ENCODE data around the gene PAAF1.
"Not testable (repeated sequence)": the region's sequence is repeated elsewhere in the genome, so short reads cannot be mapped to it uniquely, and the experiment has no call there.

The PAAF1 gene

DNA sequence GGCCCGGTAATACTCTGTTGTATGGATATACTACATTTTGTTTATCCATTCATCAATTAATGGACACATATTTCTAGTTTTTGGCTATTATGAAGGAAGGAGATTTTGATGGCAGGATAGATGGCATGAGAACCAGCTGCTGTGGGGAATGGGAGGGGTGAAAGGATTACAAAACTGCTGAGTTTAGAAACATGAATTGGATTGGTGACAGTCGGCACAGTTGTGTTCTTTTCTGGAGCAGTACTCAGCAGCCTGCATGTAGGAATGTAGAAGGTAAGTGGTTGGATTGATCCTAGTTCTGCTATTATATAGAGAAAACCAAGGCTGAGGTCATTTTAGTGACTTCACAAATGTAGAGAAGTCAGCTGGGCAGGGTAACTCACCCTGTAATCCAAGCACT is 7.1 kb downstream of the PAAF1 start:
- DNase-seq (ENCODE audit: low spot score), result no peak

DNA sequence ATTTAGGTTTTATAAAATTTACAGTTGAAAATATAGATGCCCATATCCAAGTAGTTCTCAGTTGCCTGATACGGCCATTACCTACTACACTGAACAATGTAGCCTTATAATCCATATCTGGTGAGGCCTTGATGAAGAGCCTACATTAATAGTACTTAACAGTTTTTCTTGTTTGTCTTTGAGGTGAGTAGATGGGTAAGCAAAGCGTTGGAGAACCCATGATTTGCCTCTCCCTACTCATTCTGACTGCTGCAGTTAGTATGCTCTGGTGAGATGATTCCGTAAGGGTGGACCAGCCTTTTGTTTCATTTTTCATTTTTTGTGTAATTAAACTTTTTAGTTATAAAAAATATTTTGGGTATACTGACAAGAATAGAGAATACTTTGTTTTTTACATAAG is 11.4 kb downstream of the PAAF1 start:
- no peak for DNase-seq (ENCODE audit: low spot score)

- no peak for DNase-seq (ENCODE audit: low spot score)
These were observed 12.2 kb downstream of the PAAF1 start for GRCh38 chr11:73889019-73889418.

DNA sequence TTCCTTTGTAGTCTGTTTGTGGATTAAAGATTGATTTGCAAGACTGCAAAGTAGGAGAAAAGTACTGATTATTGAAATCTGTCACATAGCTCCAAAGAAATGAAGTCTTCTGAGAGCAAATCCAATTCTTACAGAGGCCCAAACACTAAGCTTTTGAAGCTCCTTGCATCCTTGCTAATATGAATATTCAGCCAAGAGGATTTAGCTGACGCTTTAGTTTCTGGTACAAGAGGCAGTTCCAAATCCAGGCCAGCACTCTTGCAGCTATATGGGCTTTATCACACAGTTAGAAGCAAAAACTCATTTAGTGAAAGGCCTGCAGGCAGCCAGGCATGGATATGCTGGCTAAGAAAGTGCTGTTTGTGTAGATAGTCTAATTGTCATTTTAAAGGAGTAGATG is 12.7 kb downstream of the PAAF1 start:
- DNase-seq (ENCODE audit: low spot score), result no peak

DNA sequence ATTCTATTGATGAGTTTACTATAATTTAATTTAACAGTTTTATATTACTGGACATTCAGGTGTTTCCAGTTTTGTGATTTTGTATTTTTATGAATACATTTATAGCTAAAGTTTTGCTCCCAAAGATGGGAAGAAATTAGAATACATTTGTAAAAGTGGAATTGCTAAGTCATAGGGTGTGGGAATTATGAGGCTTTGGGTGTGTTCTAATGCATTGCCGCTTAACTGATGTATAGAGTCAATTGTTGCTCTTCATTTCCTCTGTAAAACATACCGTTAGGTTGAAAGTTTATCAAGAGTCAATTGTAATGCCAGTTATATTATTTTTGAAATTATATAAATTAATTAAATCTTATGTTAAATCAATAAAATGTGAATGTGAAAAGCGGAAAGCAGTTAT is 16.2 kb downstream of the PAAF1 start:
- no peak for DNase-seq (ENCODE audit: low spot score)

DNA sequence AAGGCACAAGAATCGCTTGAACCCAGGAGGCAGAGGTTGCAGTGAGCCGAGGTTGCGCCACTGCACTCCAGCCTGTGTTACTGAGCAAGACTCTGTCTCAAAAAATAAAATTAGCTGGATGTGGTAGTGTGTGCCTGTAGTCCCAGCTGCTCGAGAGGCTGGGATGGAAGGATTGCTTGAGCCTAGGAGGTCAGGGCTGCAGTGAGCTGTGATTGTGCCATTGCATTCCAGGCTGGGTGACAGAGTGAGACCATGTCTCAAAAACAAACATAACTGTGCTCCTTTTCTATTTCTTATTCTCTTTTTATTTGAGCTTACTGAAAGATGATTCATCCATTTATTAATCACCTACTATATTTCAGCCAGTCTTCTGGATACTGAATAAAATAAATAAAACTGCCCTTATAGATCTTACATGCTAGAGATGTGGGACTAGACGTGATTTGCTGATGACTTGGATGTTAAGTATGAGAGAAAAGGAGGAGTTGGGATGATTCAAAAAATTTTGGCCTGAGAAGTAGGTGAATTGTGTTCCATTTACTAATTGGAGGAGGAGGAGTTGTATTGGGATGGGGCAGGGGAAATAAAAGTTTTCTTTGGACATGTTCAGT is 18.0 kb downstream of the PAAF1 start:
- no peak for DNase-seq (ENCODE audit: low spot score)

DNA sequence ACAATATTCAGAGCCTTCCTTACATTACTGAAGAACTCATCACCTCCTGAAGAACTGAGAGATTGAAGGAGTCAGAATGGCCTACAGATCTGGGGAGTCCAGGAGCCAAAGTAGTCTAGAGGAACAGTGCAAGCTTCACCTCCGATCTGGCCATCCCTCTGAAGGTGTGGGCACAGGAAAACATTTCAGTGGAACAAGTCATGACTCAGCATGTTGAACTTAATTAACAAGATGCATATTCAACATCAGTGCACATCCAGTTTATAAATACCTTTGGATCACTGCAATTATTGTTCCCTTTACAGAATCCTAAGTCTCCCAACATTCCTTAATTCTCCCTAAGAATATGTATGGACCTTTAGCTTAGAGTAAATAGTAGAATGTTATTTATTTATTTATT is 25.5 kb downstream of the PAAF1 start:
- no peak for DNase-seq (ENCODE audit: low spot score)

DNA sequence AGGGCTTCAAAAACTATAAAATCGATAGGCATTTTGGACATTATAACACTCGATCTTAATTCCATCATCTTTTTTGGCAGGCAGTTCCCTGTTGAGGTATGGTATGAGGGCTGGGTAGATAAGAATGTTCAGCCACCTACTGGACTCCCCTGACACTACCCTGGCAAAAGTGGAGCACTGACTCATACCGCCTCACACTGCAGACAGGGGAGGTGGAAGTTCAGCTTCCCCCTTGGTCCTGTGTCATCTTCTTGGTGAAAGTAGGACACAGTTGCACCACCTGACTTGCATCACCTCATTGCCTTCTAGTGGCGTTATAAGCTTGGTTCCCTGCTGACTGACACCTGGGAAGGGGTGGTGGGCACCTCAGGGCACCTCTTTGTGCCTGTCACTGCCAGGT is 30.4 kb downstream of the PAAF1 start:
- DNase-seq (ENCODE audit: low spot score), result peak; percentile 1

DNA sequence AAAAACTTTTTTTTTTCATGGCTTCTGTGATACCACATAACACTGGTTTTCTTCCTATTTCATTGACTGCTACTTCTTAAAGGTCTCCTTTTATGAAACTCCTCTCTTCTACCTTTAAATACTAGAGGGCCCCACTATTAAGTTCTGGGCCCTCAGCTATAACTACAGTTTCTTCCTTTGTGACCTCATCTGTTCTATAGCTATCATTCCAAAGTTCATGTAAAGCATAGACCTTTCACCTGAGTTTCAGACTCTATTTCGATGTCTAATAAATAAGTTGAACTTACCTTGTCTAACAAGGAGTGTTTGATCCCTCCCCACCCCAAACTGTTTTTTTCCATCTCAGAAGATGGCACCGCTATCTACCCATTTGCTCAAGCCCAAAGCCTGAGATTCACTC is 35.2 kb downstream of the PAAF1 start:
- no peak for DNase-seq (ENCODE audit: low spot score)

GRCh38 chr11:73913472-73913871 is 36.7 kb downstream of the PAAF1 start:
- DNase-seq (ENCODE audit: low spot score), result no peak

DNA sequence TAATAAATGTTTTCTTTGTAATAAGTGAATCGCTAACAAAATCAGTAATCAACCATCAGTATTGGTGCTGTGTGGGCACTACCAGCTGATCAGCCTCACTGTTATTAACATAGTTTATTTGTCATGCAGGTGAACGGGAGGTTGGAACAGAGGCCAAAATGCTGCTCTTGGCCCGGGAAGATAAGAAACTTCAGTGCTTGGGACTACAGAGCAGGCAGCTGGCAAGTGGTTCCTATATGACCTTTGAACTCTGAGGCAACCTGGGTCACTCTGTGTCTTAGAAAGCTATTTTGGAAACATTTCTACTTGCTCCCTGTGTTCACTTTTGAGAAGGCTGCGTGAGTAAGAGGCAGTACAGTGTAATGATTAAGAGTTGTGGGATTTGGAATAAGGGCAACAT is 37.5 kb downstream of the PAAF1 start:
- DNase-seq (ENCODE audit: low spot score), result no peak

DNA sequence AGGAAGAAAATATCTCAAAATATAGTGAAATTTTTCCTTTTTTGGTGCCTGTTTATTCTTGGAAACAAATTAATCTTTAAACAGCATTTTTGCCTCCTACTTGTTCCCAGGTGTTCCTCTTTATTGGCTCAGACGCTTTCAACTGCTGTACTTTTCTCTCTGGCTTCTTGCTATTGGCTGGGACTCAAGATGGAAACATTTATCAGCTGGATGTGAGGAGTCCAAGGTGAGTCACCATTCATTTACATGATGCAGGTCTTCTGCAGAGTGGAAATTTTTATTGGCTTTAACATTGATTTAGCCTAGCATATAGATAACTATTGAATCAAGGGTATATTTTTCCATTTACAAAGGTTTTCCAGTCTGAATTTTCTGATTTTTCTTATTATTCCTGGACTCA is 39.6 kb downstream of the PAAF1 start:
- DNase-seq (ENCODE audit: low spot score), result no peak

DNA sequence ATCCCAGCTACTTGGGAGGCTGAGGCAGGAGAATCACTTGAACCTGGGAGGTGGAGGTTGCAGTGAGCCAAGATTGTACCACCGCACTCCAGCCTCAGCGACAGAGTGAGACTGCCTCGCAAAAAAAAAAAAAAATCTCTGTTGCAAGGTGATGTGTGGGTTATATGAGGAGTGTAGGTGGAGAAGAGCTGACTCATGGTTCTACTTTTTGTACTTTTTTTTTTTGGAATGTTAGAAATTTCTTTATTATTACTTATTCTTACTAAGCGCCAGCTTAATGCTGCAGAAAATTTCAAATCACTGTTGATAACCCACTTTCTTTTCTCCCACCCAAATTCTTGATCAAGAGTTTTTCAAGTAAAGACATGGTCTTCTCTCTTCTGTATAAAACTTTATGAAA is 44.4 kb downstream of the PAAF1 start:
- no peak for DNase-seq (ENCODE audit: low spot score)

DNA sequence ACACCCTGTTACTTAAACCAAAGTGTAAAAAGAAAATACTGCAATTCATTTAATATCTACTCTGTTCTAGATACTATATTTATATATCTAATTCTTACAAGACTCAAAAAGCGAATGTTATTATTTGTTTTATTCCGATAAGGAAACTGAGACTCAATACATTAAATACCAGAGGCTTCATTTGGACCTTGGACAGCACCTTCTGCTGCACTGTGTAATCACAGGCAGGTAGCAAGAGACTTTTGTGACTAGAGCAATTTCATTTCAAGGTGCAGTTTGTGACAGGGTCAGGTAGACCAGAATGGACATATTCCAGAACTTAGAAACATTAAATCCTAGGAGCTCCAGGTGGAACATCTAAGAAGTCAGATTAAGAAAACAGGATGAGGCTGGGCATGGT is 52.6 kb downstream of the PAAF1 start:
- no peak for DNase-seq (ENCODE audit: low spot score)

DNA sequence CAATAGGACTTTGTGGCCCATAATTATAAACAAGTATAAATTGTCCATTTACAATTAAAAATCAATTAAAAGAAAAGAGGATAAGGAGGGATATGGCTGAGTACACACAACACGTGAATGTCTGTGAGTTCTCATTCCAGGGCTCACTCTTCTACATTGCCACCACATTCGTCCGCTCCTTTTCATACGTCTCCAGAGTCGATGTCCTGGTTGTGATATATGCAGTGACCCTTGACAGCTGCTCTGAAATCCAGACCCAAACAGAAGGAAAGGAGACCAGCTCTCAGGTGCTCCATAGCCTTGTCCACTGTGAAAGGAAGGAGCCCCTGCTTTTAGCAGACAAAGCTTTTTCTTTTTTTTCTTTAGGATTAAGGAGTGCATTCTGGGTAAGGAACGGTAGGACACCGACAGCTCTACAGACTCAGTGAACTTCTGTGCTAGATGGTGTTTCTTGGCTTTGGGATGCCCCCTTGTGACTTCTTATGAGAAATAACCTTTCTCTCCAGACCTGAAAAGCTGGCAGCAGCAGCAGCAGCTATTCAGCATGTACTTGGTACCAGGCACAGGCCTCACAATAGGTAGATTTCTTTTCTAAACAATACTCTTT is 54.3 kb downstream of the PAAF1 start:
- no peak for DNase-seq (ENCODE audit: low spot score)

- no peak for DNase-seq (ENCODE audit: low spot score)
These were observed 55.2 kb downstream of the PAAF1 start for GRCh38 chr11:73931951-73932350.

DNA sequence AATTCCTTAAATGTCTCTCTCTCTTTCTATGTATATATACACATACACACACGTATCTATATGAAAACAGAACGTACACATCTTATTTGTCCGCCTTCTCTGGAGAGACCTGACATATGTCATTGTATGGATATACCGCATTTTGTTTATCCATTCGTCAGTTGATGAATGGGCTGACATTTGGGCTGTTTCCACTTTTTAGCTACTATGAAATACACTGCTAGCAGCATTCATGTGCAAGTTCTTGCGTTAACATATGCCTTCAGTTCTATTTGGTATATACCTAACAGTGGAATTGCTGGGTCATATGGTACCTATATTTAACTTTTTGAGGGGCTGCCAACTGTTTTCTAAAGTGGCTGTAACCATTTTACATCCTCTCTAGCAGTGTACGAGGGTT is 56.0 kb downstream of the PAAF1 start:
- no peak for DNase-seq (ENCODE audit: low spot score)

DNA sequence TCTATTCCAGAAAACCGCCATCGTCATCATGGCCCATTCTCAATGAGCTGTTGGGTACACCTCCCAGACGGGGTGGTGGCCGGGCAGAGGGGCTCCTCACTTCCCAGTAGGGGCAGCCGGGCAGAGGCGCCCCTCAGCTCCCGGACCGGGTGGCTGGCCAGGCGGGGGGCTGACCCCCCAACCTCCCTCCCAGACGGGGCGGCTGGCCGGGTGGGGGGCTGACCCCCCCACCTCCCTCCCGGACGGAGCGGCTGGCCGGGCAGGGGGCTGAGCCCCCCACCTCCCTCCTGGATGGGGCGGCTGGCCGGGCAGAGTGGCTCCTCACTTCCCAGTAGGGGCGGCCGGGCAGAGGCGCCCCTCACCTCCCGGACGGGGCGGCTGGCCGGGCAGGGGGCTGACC is 59.2 kb downstream of the PAAF1 start:
- DNase-seq (ENCODE audit: low spot score), result not testable (repeated sequence)

GRCh38 chr11:73939096-73939495 is 62.3 kb downstream of the PAAF1 start:
- no peak for DNase-seq (ENCODE audit: low spot score)

DNA sequence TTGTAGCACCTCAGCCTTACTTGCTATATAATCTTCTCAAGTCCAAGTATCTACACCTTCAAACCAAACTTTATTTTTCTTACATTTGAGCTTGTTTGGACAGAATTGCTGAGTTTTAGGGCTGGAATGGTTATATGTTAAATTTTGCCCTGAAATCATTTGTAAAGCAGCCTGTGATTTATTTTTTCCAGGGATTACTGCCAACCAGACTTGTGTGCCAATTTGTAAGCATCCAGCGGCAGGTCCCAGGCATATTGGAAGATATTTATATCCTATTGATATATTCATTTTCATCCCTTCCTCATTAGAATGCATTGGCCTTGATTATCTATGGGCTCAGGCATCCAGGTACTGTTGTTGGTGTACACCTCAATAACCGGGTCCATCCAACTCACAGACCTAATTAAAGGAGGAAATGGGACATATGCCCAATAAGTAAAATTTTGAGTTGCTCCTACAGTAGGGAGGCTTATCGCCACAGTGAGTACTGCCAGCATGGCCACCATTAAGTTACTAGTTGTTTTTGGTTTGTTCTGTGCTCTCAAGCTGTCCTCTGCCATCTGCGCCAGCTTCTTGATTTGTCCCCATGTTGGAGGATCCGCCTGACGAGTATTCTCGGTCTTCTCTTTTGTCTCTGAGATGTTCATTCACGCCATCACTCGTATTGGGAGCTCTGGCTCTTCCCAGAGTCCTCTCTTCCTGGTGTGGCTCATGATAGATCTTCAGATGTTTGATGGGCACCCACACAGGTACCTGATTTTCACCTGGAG is 64.2 kb downstream of the PAAF1 start:
- DNase-seq (ENCODE audit: low spot score), result no peak

- DNase-seq (ENCODE audit: low spot score), result no peak
These were observed 65.2 kb downstream of the PAAF1 start for GRCh38 chr11:73942010-73942409.

GRCh38 chr11:73944085-73944484 is 67.3 kb downstream of the PAAF1 start:
- no peak for DNase-seq (ENCODE audit: low spot score)

DNA sequence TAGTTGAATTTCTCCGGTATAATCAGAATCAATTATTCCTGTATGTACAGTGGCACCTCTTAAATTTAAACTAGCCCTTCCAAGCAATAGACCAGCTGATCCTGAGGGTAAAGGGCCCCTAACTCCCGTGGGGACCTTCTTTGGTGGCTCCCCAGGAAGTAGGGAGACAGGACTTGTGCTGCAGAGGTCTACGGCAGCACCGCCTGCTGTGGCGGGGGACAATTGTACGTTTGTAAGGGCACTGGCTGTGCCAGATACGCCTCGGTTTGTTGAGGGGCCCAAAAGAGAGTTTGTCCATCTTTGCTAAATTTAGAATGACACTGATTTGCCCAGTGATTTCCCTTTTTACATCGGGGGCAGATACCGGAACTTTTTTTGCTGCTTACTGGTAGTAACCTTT is 68.1 kb downstream of the PAAF1 start:
- DNase-seq (ENCODE audit: low spot score), result no peak

- DNase-seq (ENCODE audit: low spot score), result no peak
These were observed 68.6 kb downstream of the PAAF1 start for GRCh38 chr11:73945396-73945795.
